Activated T-cell treated with anti-CD3 and anti-CD28 coated beads for 4 hours (primary cell): ENCODE measurements around the gene BPGM.

Experiments
- DNase-seq: peaks from one replicate; pipeline ENCODE4 v3.0.0-alpha.2; 2020

BPGM gene

GRCh38 chr7:134646425-134647305, at the start of gene BPGM:
BPGM (plus strand) TSS chr7:134646853; CDS start chr7:134661508, 14,655 bp downstream.
- DNase-seq: peak; percentile 95

- no peak for DNase-seq
These were observed 47.3 kb upstream of the BPGM start for GRCh38 chr7:134599371-134599770.

GRCh38 chr7:134601459-134601858, 45.2 kb upstream of the BPGM start:
- no peak for DNase-seq

- no peak for DNase-seq
These were observed 43.7 kb upstream of the BPGM start for GRCh38 chr7:134602881-134603451.

- peak; percentile 36 for DNase-seq
These were observed 40.4 kb upstream of the BPGM start for GRCh38 chr7:134605978-134606923.

GRCh38 chr7:134611611-134612151, 35.0 kb upstream of the BPGM start:
- DNase-seq: no peak

GRCh38 chr7:134612197-134612596, 34.5 kb upstream of the BPGM start:
- no peak for DNase-seq

- DNase-seq: no peak
These were observed 32.9 kb upstream of the BPGM start for GRCh38 chr7:134613623-134614347.

GRCh38 chr7:134616611-134617010, 30.0 kb upstream of the BPGM start:
- DNase-seq: no peak

- no peak for DNase-seq
These were observed 27.7 kb upstream of the BPGM start for GRCh38 chr7:134618756-134619530.

GRCh38 chr7:134619627-134620331, 26.9 kb upstream of the BPGM start:
- DNase-seq: no peak

- DNase-seq: no peak
These were observed 24.2 kb upstream of the BPGM start for GRCh38 chr7:134622303-134622995.

GRCh38 chr7:134623193-134623592, 23.5 kb upstream of the BPGM start:
- no peak for DNase-seq

- no peak for DNase-seq
These were observed 21.1 kb upstream of the BPGM start for GRCh38 chr7:134625550-134625949.

GRCh38 chr7:134627109-134627774, 19.4 kb upstream of the BPGM start:
- DNase-seq: no peak

- no peak for DNase-seq
These were observed 18.9 kb upstream of the BPGM start for GRCh38 chr7:134627775-134628153.

GRCh38 chr7:134629445-134629844, 17.2 kb upstream of the BPGM start:
- DNase-seq: no peak

GRCh38 chr7:134630237-134630636, 16.4 kb upstream of the BPGM start:
- no peak for DNase-seq

GRCh38 chr7:134630893-134631292, 15.8 kb upstream of the BPGM start:
- DNase-seq: no peak

GRCh38 chr7:134632052-134632451, 14.6 kb upstream of the BPGM start:
- DNase-seq: no peak
